ENCODE results near the gene SLC9A6. TPM values are rescaled to one million over a fixed set of nuclear protein-coding genes. Genes with fewer than 3 reads are reported as not detected.

Gene SLC9A6
- total and polyA plus RNA-seq, 2 experiments from 2014 or later, result 7.2 to 17.1 TPM

- no peaks in the 10 kb centered on the region for H3K27me3 ChIP-seq (ENCODE audit: insufficient read depth)
- no peaks in the 10 kb centered on the region for H3K9me2 ChIP-seq (ENCODE audit: insufficient read depth)
- no peaks in the 10 kb centered on the region for H3K79me2 ChIP-seq (replicated peaks; ENCODE audit: insufficient read depth)
- H3K4me1 ChIP-seq (ENCODE audit: insufficient read depth), result no peaks in the 10 kb centered on the region
- Mint-ChIP-seq H3K27ac (0 out of 2 replicates have a peak overlapping the region, but pooled peaks have one; percentile 59), H3K9me3 (no peaks in the 10 kb centered on the region), H3K27me3 (ENCODE audit: insufficient read depth, low read depth, poor library complexity) (no peaks in the 10 kb centered on the region), H3K36me3 (ENCODE audit: low read depth) (peaks cover 3% of the 10 kb centered on the region; the same call in 2 of the 3 replicates), H3K4me3 (no peak overlapping the region), H3K4me1 (peaks cover 9% of the 10 kb centered on the region; the same call in 2 of the 3 replicates)
- no peak overlapping the region for H2AFZ ChIP-seq
- no peak overlapping the region for H3K4me3 ChIP-seq
- no peaks in the 10 kb centered on the region for H4K20me1 ChIP-seq (replicated peaks; ENCODE audit: insufficient read depth)
- H3K4me2 ChIP-seq, result no peak overlapping the region
- no peaks in the 10 kb centered on the region for H3K36me3 ChIP-seq (ENCODE audit: insufficient read depth)
- no peak for DNase-seq (ENCODE audit: low spot score)
- no peaks in the 10 kb centered on the region for H3F3A ChIP-seq (replicated peaks; ENCODE audit: low read depth)
- no peak overlapping the region for H3K27ac ChIP-seq (ENCODE audit: low read depth)
- no peak for ATAC-seq
- TF ChIP-seq JUNB (IDR thresholded peaks at IDR 0.05; ENCODE audit: unreplicated experiment) (no peak), EZH2phosphoT487 (IDR thresholded peaks at IDR 0.05; ENCODE audit: unreplicated experiment) (no peak), REST (IDR thresholded peaks at IDR 0.05; ENCODE audit: unreplicated experiment) (no peak), ZNF114 (CRISPR knock-in tag; IDR thresholded peaks at IDR 0.05) (no peak), ZNF331 (CRISPR knock-in tag; IDR thresholded peaks at IDR 0.05; ENCODE audit: low read depth) (no peak), EZH2 (IDR thresholded peaks at IDR 0.05; ENCODE audit: low read depth, unreplicated experiment) (no peak), CTCF (conservative IDR thresholded peaks at IDR 0.05; ENCODE audit: low read depth in 2 of 2) (no peak), STAT1 (IDR thresholded peaks at IDR 0.05; ENCODE audit: unreplicated experiment) (no peak), CREB1 (CRISPR knock-in tag; IDR thresholded peaks at IDR 0.05; ENCODE audit: low read depth) (no peak), POLR2AphosphoS5 (IDR thresholded peaks at IDR 0.05; ENCODE audit: low read depth) (no peak), NANOG (IDR thresholded peaks at IDR 0.05; ENCODE audit: borderline replicate concordance) (no peak), ZNF462 (CRISPR knock-in tag; IDR thresholded peaks at IDR 0.05) (no peak), ETS1 (IDR thresholded peaks at IDR 0.05) (no peak)
Measured at GRCh38 chrX:136047016-136047642, 61.9 kb downstream of the SLC9A6 start.
